SK-N-DZ (cell line): Measurements from ENCODE around the gene CDC34.

ENCODE experiments used
- DNase-seq: peaks from one replicate; pipeline ENCODE4 v3.0.0-alpha.2; 2015; ENCODE audit warnings: low spot score

CDC34 gene

GRCh38 chr19:588093-588740, 56.7 kb downstream of the CDC34 start:
- DNase-seq: peak; percentile 84

DNA sequence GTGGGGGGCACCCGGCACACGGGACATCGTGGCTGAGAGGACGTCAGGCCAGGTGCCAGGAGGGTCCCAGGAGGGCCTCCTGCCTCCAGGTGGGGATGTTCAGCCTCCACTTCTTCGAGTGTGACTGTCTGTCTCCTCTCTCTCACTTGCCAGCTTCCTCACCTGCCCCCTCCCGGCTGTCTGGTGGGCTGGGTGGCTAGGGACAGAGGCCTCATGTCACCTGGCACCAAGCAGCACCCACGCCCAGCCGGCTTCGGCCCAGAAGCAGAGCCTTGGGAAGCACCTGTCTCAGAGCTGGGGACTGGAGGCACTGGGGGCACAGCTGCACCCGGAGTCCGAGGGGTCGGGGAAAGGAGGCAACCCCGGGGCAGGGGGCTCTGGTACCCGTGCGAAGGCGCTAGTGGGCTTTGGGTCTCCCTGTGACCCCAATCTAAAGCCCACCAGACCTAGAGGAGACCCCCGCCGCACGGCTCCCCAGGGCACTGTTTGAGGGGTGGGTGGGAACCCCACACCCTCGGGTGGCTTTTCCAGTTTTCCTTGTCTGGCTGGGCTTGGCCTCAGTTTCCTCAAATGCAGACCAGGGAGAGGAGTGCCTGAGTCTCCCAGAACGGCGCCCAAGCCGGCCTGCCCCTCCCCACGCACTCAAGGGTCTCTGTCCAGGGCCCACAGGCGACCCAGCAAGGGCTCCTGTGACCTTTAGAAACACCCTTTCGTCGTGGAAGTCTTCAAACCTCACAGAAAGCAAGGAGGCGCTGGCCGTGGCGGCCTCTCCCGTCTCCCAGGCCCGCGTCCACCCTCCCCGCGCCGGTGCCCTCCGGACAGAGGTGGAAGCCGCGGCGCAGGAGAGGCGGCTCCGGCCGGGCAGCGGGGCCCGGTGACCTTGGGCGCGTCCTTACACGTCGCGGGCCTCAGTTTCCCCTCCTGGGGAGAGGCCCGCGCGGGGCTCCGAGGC, 57.5 kb downstream of the CDC34 start:
- DNase-seq: peak; percentile 55

GRCh38 chr19:589693-590395, 58.3 kb downstream of the CDC34 start, which contains the start of gene HCN2:
Gene HCN2 (plus strand): TSS chr19:589881. CDS start chr19:589946, 65 bp downstream.
- DNase-seq: no peak

DNA sequence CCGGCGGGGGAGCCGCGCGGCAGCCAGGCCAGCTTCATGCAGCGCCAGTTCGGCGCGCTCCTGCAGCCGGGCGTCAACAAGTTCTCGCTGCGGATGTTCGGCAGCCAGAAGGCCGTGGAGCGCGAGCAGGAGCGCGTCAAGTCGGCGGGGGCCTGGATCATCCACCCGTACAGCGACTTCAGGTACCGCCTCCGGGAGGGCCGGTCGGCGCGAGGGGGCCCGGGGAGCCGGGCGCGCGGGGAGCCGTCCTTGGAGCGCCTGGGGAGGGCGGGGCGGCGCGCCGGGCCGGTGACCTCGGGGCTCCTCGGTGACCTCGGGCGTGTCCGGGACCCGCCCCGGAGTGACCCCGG, 58.8 kb downstream of the CDC34 start:
- DNase-seq: no peak

DNA sequence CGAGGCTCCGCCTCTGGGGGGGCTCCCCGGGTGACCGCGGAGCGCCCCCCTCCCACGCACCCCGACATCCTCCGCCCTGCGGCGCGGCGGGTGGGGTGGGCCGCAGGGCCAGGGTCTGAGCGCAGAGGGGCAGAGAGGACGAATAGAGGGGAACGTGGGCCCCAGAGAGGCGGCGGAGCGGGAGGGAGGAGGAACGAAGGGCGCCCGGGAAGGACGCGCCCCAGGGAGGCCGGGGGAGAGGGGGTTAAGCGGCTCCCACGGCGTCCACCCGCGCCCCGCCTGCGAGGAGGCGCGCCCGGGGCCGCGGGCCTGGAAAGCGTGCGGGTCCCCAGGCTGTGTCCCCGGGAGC, 59.2 kb downstream of the CDC34 start:
- DNase-seq: no peak

- no peak for DNase-seq
These were observed 59.8 kb downstream of the CDC34 start for GRCh38 chr19:591099-591958.
